GM18526 (cell line): ENCODE results near the gene DISC1.

Experiments used
- POLR2A ChIP-seq: IDR thresholded peaks from 3 replicates; pipeline ENCODE4 v1.6.1; 2011; ENCODE audit not compliant: insufficient read length; ENCODE audit errors: extremely low read depth

Gene DISC1

DNA sequence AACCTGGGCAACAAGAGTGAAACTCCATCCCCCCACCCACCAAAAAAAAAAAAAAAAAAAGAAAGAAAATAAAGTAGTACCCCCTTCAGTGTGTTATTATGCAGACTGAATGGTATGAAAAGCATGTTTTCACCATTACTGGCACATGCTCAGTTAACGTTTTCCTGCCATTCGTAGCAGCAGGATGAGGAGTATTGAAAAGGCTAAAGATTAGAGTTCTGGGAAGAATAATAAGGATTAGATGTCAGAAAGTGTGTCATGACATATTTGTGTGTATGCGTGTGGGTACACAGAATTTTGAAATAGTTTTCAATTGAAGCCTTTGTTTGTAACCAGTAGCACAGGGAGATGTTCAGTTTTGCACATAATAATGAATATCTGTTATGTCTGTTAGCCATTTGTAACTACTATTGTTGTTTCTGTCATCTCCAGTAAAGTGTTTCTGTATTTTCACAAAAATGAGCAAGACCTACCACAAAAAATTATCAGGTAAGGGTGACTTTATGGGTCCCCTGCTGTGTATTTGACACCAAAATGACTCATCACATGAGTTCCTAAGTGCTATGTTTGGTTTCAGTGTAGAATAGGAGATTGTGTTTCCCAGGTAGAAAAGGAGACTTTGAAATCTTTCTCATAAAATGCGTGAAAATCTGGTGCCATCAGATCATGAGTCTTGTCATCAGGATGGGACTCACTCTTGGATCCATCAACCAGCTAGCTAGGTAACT, 358.9 kb downstream of the DISC1 start:
- no peak for TF ChIP-seq POLR2A

DNA sequence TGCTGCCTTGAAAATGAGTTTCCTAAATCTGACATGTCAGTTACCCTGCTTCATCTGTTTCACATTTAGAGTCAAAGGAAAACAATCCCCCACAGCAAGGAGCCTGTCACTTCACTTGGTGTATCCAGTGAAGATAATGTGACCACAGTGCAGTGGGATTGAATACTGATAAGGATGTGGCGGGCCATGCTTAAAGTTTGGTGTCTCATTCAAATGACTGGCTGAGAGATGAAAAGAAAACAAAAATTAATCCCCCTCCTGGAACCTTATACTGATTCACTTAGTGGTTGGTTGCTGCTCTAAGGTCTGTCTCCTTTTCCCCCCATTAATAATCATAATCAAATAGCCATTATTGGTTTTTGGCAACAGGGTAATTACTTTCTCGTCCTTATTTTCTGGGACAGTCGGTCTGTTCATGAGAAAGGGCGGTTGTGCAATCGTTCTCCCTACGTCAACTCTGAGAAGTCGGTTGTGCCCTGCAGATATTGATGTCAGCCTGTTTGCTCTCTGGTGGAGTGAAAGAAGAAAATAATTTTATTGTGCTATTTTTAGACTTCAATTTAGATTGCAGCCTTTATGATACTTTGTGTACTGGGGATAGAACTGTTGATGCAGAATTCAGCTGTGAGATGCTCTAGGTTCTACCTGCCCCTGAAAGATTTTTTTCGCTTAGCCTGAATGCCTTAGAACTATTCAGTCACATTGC, 360.2 kb downstream of the DISC1 start:
- TF ChIP-seq POLR2A, result no peak

GRCh38 chr1:231990388-231990787, 363.8 kb downstream of the DISC1 start:
- TF ChIP-seq POLR2A, result no peak

- no peak for TF ChIP-seq POLR2A
These were observed 364.6 kb downstream of the DISC1 start for GRCh38 chr1:231991231-231991630.

GRCh38 chr1:231993968-231994455, 367.4 kb downstream of the DISC1 start:
- no peak for TF ChIP-seq POLR2A

GRCh38 chr1:231998791-231999190, 372.2 kb downstream of the DISC1 start:
- TF ChIP-seq POLR2A, result no peak

DNA sequence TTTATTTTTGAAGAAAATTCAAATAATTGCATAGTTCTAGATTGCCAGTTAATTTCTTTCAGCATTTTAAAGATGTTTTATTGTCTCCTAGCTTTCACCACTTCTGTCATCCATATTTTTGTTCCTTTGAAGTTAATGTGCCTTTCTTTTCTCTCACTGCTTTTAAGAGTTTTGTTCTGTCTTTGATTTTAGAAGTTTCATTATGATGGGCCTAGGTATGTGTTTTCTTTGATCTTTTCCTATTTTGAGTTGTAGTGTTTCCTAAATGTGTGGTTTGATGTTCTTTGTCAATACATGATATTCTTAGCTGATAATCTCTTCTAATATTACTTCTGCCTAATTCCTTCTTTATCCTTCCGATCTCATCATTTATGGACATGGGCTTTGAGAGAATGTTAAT, 378.7 kb downstream of the DISC1 start:
- no peak for TF ChIP-seq POLR2A

DNA sequence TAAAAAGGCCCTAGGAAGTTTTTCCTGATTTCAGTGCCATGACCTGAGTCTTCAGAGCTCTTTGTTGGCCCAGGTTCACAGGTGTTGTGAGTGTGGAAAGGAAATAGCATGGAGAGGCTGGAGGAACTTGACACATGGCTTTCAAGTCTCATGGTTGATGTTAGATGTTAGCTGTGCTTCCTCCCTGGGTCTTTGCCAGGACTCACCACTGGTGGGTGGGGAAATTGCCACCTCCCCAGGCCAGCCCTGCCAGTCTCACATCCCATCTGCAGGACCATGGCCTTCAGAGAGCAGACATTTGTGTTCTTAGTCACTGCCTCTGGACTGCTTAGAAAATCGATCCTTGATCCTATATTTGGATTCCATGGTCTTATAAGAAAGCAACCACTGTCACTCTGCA, 383.2 kb downstream of the DISC1 start:
- no peak for TF ChIP-seq POLR2A

- no peak for TF ChIP-seq POLR2A
These were observed 385.4 kb downstream of the DISC1 start for GRCh38 chr1:232011961-232012360.

DNA sequence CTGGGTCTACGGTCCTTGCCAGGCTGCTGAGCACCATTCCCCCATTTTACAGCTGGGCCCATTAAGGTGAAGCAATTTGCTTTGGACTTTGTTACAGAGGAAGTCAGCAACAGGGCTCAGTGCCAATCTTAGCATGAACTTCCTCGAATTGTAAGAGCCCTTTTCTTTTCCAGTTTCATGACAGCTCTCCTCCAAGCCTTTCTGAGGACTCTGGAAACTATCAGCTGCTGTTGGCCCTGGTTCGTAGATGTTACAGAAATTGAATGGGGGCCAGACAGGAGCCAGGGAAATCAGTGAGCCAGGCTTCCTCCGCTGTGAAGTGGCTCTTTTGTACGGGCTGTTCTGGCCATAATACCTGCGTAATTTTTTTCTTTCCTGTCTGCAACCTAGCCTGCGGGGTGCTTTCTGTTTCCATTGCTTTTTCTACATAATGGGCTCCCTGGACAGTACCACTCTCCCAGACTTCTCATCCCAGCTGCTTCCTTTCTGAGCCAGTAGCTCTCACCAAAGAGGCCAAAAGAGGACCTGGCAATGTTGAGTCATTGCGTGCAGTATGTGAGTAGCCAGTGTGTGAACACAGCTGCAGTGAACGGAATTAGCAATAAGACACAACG, 386.3 kb downstream of the DISC1 start:
- no peak for TF ChIP-seq POLR2A

- TF ChIP-seq POLR2A, result no peak
These were observed 388.4 kb downstream of the DISC1 start for GRCh38 chr1:232014941-232015340.

GRCh38 chr1:232016616-232017015, 390.0 kb downstream of the DISC1 start:
- TF ChIP-seq POLR2A, result no peak

DNA sequence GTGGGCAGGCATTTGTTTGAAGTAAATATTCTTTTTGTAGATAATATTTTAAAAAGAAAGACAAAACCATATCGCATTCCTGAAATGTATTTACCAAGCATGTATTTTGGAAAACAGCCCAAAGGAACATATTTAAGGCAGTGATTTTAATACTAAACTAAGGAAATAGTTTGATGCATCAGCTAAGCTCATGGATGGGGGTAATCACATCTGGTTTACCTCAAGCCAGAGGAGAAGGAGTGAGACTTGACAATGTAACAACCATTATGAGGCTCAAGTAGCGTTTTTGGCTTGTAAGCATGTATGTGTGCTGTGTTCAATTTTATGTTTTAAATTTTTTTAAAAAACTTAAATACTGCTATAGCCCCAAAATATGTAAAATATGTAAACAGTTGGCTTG, 390.5 kb downstream of the DISC1 start:
- no peak for TF ChIP-seq POLR2A

DNA sequence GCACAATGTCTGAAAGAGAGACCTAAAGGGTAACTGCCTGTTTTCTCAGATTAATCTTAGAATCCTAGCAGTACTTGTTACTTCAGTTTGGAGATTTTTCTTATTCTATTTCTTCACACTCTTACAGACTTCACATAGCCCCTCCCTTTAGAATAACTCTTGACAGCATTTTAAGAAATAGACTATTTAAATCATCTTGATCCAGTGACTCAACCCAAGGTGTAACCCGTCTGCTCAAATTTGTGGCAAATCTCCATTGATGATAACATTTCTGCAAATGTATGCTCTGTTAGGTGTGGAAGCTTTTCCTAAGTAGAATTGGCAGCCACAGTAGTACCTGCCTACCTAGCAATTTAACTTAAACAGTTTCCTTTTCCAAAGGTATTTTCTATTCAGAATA, 391.2 kb downstream of the DISC1 start:
- no peak for TF ChIP-seq POLR2A

DNA sequence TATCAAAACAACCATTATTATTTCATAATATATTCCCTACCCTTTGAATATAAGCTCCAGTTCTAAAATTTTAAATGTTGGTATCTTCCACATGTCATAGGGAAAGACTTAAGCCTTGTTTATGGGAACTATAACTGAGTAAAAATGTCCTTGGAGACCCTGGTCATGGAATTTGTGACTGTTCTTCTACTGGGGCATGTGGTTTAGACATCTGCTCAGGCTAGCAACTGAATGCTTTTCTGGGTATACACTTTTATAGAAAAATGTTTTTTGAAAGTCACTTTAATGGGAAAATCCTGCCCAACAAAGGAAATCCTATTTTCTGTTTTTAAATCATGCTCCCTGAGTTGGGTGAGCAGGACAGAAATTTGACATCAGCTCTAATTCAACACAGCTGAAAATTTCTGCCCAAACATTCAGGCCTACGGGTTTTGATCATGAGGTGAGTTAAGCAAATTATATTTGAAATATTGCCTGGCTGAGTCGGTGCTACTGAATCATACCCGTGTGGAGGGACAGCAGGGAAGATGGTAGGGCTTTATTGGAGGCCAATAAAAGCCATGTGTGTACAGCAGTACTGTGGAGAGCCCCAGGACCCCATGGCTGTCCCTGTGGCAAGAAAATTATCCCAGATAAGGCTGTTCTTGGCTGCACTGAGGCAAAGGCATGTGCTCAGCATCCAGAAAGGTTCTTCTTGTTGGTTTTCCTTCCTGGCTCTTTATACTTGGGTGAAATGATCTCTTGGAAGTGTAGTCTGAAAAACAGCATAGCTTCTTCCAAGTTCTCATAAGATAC, 391.8 kb downstream of the DISC1 start:
- no peak for TF ChIP-seq POLR2A

GRCh38 chr1:232019026-232019340, 392.4 kb downstream of the DISC1 start:
- no peak for TF ChIP-seq POLR2A

DNA sequence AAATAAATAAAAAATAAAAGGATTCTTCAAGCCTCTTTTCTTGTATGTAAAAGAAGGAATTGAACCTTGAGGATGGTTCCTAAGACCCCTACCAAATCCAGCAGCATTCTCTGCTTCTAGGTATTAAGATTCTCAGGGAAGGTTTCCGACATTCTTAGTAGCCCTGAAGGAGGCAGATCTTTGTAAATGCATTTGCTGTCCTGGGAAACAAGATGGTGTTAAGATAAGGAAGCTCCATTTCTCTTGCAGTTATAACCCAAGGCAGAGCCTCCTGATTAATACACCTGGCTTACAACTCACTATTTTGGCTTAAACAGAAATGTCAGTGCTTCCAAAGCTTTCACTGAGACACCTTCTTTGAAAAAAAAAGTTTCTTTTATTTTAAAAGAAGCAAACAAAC, 393.8 kb downstream of the DISC1 start:
- TF ChIP-seq POLR2A, result no peak
